Stimulated activated naive CD8-positive, alpha-beta T cell treated with anti-CD3 and anti-CD28 coated beads, Interleukin-15, amount 100 ng/mL, for 72 hours (primary cell): ENCODE measurements around the gene SP8.

Experiments
- ATAC-seq: fragments of 150-1000 bp; cut with Tn5 transposase; 2 replicates; pipeline ENCODE4 v1.10.0; 2021; ENCODE audit warnings: mild to moderate bottlenecking, moderate library complexity
- DNase-seq, 2 donors: peaks; one replicate each; pipeline ENCODE4 v3.0.0; 2021 to 2022
- H3K27ac Mint-ChIP-seq, 2 donors: one replicate each; pipeline ENCODE4 v1.8.0; 2022; ENCODE audit warnings: mild to moderate bottlenecking in 2 of 2, mixed read lengths in 2 of 2, moderate library complexity in 2 of 2
- H3K27me3 Mint-ChIP-seq: one replicate; pipeline ENCODE4 v1.8.0; 2022; ENCODE audit warnings: mixed read lengths
- H3K4me1 Mint-ChIP-seq: one replicate; pipeline ENCODE4 v1.8.0; 2022; ENCODE audit warnings: mild to moderate bottlenecking, mixed read lengths
- H3K4me3 Mint-ChIP-seq, 2 donors: one replicate each; pipeline ENCODE4 v1.8.0; 2022; ENCODE audit warnings: mild to moderate bottlenecking in 2 of 2, mixed read lengths in 2 of 2, moderate library complexity in 1 of 2
- H3K9me3 Mint-ChIP-seq, 2 donors: one replicate each; pipeline ENCODE4 v1.8.0; 2022; ENCODE audit warnings: mixed read lengths in 2 of 2

SP8 gene

DNA sequence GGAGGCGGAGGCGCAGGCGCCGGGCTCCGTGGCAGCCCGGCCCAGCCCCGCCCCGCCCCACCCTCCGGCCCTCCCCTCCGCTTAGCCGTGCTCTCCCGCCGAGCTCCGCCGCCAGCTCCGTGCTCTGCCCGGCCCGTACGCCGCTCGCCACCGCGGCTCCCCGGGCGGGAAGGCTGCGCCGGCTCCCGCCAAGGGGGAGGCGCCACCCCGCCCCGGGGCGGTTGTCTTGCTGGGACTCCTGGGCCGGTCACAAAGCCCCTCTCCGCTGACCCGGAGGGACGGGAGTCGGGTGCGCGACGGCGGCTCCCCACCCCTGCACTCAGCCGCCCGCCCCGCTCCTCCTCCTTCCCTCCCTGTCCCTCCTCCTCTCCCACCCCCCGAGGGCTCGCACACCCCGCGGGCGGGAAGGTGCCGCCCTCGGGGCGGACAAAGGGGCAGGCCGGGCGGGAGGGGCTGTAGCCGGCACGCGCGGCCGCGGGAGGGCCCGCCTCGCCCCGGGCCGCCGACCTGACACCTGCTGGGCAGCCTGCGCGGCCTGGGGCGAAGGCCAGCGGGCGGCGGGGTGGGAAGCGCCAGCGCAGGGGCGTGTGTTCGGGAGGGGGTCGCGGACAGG is 11.5 kb upstream of the SP8 start:
- peak in 1 of 2 donors; percentile 36 for DNase-seq
- no peaks in the 10 kb centered on the region for H3K9me3 Mint-ChIP-seq
- H3K27ac Mint-ChIP-seq: no peak overlapping the region
- H3K27me3 Mint-ChIP-seq: peaks cover 65% of the 10 kb centered on the region
- ATAC-seq: peak; percentile 85
- H3K4me1 Mint-ChIP-seq: peaks cover 19% of the 10 kb centered on the region
- H3K4me3 Mint-ChIP-seq: no peak overlapping the region

GRCh38 chr7:20797462-20798080 is 10.9 kb upstream of the SP8 start:
- Mint-ChIP-seq H3K4me3 (peak overlapping the region; percentile 88 to 90), H3K4me1 (peaks cover 19% of the 10 kb centered on the region), H3K27me3 (peaks cover 71% of the 10 kb centered on the region), H3K9me3 (no peaks in the 10 kb centered on the region), H3K27ac (no peak overlapping the region)
- peak; percentile 73 for ATAC-seq
- no peak for DNase-seq

DNA sequence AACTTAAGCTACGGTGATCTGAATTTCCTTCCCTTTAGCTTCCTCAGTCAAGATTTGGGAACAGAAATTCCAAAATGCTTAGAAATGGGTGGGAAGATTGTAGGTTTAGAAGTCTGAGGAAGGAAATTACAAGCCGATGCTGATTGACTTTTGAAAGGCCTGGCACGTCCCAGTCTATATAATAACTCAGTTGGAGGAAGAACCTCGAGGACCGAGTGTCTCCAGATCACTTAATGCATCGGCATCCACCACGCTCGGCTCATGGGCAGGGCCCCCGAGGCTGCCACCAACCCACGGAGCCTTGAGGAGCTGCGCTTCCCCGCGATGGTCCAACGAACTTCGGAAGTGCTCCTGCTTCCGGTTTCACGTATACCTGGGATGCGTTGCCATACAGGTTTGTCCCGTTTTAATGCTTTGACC is 10.4 kb upstream of the SP8 start:
- H3K9me3 Mint-ChIP-seq: no peaks in the 10 kb centered on the region
- no peak for DNase-seq
- H3K27me3 Mint-ChIP-seq: peaks cover 77% of the 10 kb centered on the region
- H3K27ac Mint-ChIP-seq: no peak overlapping the region
- H3K4me3 Mint-ChIP-seq: peak overlapping the region; percentile 88 to 90
- H3K4me1 Mint-ChIP-seq: peaks cover 19% of the 10 kb centered on the region
- ATAC-seq: no peak

DNA sequence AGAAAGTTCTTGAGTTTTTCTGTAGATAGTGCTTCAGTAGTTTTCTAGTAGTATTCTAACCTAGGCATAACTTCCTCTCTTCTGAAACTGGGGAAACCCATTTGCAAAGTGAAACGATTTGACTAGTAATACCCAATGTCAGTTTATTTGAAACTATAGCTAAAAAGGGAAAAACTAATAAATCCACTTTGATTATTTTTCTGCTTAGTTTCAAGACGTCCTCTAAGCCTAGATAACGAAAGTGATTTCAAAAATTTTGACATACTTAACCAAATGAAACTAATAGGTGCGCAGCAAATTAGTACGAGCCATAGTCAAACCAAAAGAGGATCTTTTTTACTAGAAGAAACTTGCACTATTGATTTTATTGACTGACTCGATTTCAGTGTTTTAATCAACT is 9.8 kb upstream of the SP8 start:
- peaks cover 24% of the 10 kb centered on the region for H3K4me1 Mint-ChIP-seq
- peak overlapping the region; percentile 44 to 90 for H3K4me3 Mint-ChIP-seq
- peaks cover 82% of the 10 kb centered on the region for H3K27me3 Mint-ChIP-seq
- H3K27ac Mint-ChIP-seq: no peak overlapping the region
- DNase-seq (no peak), ATAC-seq (no peak)
- H3K9me3 Mint-ChIP-seq: peaks cover 0 to 4% of the 10 kb centered on the region in 2 donors

DNA sequence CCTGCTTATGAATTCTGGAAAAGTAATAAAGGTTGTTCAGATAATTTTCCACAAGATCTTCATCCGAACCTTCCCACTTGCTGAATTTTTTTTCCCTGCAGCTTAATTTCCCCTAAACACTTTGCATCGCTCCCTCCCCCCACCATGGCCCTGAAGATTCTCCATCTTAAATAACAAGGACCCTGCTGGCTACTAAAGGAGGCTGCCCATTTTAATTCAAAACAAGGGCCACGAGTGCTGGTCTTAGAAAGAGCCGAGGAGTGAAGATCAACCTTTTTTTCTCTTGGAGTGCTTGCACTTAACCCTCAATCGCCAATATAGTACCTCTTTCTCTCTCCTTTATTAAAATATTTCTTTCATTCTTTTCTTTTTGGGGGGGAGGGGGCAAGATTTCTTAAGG is 9.2 kb upstream of the SP8 start:
- H3K27me3 Mint-ChIP-seq: peaks cover 88% of the 10 kb centered on the region
- ATAC-seq: no peak
- DNase-seq: no peak
- no peak overlapping the region for H3K27ac Mint-ChIP-seq
- H3K4me1 Mint-ChIP-seq: peaks cover 30% of the 10 kb centered on the region
- H3K9me3 Mint-ChIP-seq: peaks cover 0 to 7% of the 10 kb centered on the region in 2 donors
- H3K4me3 Mint-ChIP-seq: no peak overlapping the region

DNA sequence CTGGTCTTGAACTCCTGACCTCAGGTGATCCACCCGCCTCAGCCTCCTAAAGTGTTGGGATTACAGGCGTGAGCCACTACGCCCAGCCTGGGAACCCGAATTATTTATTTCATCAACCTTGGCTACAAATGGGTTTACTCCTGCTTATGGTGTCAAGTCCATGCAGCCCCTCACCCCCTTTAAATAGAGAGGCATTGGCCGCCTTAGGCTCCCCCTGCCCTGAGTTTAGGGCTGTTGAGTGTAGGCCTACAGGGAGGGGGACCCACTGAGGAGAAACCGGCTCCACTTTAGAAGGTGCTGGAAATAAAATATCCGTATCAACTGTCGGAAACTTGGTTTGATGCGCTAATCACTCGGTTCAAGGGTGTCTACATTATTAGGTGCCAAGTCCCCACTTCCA is 8.7 kb upstream of the SP8 start:
- Mint-ChIP-seq H3K27ac (no peak overlapping the region), H3K4me3 (no peak overlapping the region), H3K4me1 (peaks cover 31% of the 10 kb centered on the region), H3K9me3 (peaks cover 0 to 7% of the 10 kb centered on the region in 2 donors), H3K27me3 (peaks cover 93% of the 10 kb centered on the region)
- ATAC-seq (no peak), DNase-seq (no peak)

GRCh38 chr7:20794676-20795075 is 8.0 kb upstream of the SP8 start:
- Mint-ChIP-seq H3K9me3 (peaks cover 0 to 7% of the 10 kb centered on the region in 2 donors), H3K4me3 (no peak overlapping the region), H3K27me3 (peaks cover 95% of the 10 kb centered on the region)

GRCh38 chr7:20793694-20794394 is 7.2 kb upstream of the SP8 start:
- H3K9me3 Mint-ChIP-seq: peaks cover 0 to 7% of the 10 kb centered on the region in 2 donors
- DNase-seq: no peak
- H3K4me3 Mint-ChIP-seq: no peak overlapping the region
- ATAC-seq: no peak
- H3K27ac Mint-ChIP-seq: no peak overlapping the region
- peaks cover 90% of the 10 kb centered on the region for H3K27me3 Mint-ChIP-seq
- H3K4me1 Mint-ChIP-seq: peaks cover 27% of the 10 kb centered on the region

More at GRCh38 chr7:20794676-20795075, 8.0 kb upstream of the SP8 start:
- H3K27ac Mint-ChIP-seq: no peak overlapping the region
- ATAC-seq (no peak), DNase-seq (no peak)
- peaks cover 31% of the 10 kb centered on the region for H3K4me1 Mint-ChIP-seq

DNA sequence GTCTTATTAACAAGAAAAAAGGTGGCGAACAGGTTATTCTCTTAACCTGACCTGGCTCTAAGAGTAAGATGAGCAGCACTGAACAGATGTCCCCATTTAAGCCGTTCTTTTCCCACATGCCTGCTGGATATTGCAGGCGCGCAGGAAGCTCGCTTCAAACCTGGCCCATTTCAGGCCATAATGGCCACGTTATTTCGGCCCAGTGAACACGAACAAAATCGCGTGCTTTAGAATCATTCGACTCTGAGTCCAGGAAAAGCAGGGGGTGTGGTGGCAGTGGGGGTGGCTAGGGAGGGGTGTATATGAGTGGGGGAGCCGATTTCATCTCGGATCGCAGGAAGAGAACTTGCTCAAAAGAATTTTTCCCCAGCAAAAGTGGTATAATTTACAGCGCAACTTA is 6.6 kb upstream of the SP8 start:
- Mint-ChIP-seq H3K27me3 (peaks cover 92% of the 10 kb centered on the region), H3K9me3 (peaks cover 0 to 7% of the 10 kb centered on the region in 2 donors), H3K4me3 (no peak overlapping the region), H3K27ac (no peak overlapping the region), H3K4me1 (peaks cover 24% of the 10 kb centered on the region)
- no peak for ATAC-seq
- no peak for DNase-seq

- ATAC-seq (no peak), DNase-seq (no peak)
- peaks cover 0 to 7% of the 10 kb centered on the region in 2 donors for H3K9me3 Mint-ChIP-seq
- H3K4me1 Mint-ChIP-seq: peaks cover 22% of the 10 kb centered on the region
- peaks cover 95% of the 10 kb centered on the region for H3K27me3 Mint-ChIP-seq
- no peak overlapping the region for H3K27ac Mint-ChIP-seq
- H3K4me3 Mint-ChIP-seq: peak overlapping the region in 1 of 2 donors; percentile 12
These were observed 5.1 kb upstream of the SP8 start for GRCh38 chr7:20791538-20792434.

GRCh38 chr7:20790375-20790774 is 3.7 kb upstream of the SP8 start:
- H3K4me3 Mint-ChIP-seq: no peak overlapping the region
- H3K4me1 Mint-ChIP-seq: peaks cover 34% of the 10 kb centered on the region
- H3K27ac Mint-ChIP-seq: peak overlapping the region in 1 of 2 donors; percentile 30
- H3K9me3 Mint-ChIP-seq: peaks cover 0 to 7% of the 10 kb centered on the region in 2 donors
- DNase-seq (no peak), ATAC-seq (no peak)
- H3K27me3 Mint-ChIP-seq: peaks cover 95% of the 10 kb centered on the region

DNA sequence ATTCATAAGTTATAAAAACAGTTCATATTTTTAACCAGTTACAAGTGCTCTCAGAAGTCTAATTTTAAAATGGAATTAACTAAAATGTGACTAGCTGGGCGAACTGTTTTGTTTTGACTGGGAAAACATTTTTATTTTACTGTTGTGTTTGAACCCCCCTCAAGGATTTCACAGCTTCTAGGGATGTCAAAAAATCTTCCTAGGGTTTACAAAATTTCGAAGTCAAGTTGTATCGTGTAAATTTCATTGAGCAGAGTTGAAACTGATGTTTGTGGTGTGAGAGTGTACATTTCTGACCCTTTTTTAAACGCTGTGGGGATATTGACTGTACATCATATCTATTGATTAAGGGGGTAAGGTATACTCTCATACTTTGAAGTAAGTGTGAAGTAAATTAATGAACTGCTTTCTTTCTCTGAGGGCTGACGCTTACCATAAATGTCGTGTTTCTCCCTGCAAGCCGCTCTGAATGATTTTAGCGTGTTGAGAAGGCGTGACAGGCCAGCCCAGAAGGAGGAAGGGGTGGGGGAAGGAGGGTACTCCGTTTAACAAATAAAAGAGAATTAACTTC is 1.8 kb upstream of the SP8 start:
- peaks cover 0 to 7% of the 10 kb centered on the region in 2 donors for H3K9me3 Mint-ChIP-seq
- ATAC-seq (no peak), DNase-seq (no peak)
- no peak overlapping the region for H3K27ac Mint-ChIP-seq
- H3K27me3 Mint-ChIP-seq: peaks cover 90% of the 10 kb centered on the region
- H3K4me1 Mint-ChIP-seq: peaks cover 44% of the 10 kb centered on the region
- no peak overlapping the region for H3K4me3 Mint-ChIP-seq

DNA sequence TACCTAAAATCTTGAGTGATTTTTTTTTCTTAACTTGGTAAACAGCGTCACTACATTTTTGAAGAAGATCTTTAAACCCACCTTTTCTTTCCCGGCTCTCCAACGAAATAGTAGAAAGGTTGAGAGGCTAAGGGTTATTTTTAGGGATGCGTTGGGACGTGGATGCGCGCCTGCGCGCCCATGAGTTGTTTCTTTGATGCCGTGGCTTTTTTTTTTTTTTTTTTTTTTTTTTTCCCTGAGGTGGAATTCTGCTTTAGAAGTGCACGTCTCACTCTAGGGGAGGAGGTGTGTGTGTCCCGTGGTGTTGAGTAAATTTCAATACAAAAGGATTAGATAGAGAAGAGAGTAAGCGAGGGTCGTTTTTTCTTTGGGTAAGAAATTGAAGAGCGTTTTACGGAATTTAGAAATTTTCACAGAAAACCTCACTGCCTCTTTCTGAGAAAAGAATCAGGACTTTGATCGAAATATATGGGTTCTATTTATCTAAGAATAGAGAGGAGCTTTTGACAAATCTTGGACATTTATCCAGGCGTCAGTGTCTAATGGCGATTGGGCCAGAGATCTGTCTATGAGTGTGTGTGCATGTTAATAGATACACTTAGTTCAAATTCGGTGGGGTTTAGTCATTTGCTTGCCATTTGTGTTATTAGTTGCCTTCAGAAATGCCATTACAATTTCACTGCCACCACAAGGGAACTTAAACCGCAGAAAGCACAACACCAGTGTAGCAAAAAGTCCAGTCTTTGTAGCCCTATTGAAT is 1.2 kb upstream of the SP8 start:
- Mint-ChIP-seq H3K4me3 (peak overlapping the region in 1 of 2 donors; percentile 82), H3K4me1 (peaks cover 45% of the 10 kb centered on the region), H3K9me3 (peaks cover 0 to 7% of the 10 kb centered on the region in 2 donors)

DNA sequence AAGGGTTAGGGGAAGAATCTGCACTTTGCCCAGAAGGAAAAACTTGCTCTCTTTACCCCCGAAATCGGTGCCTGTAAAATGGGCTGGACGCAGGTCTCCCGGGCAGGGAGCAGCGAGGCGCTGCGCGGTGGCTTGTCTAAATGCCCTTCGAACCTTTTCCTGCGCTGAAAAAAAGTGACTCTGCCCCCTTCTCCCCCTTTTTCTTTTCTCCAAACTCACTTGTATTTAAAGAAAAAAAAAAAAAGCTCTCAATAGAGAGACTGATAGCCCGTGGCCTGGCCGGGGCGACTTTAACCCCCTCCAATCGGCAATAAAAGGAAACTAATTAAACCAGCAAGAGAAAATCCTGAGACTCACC is 286 bp downstream of the SP8 start:
- Mint-ChIP-seq H3K4me1 (peaks cover 39% of the 10 kb centered on the region), H3K27ac (peak overlapping the region in 1 of 2 donors; percentile 42), H3K9me3 (peaks cover 0 to 2% of the 10 kb centered on the region in 2 donors), H3K4me3 (peak overlapping the region; percentile 82), H3K27me3 (peaks cover 86% of the 10 kb centered on the region)
- DNase-seq (no peak), ATAC-seq (no peak)

More for the DNA sequence above, 1.2 kb upstream of the SP8 start:
- DNase-seq (no peak), ATAC-seq (no peak)
- Mint-ChIP-seq H3K27ac (no peak overlapping the region), H3K27me3 (peaks cover 90% of the 10 kb centered on the region)
